Measurements from ENCODE around the gene DDIAS.
"Not testable (repeated sequence)": the region's sequence is repeated elsewhere in the genome, so short reads cannot be mapped to it uniquely, and the experiment has no call there.

Gene DDIAS, protein sequence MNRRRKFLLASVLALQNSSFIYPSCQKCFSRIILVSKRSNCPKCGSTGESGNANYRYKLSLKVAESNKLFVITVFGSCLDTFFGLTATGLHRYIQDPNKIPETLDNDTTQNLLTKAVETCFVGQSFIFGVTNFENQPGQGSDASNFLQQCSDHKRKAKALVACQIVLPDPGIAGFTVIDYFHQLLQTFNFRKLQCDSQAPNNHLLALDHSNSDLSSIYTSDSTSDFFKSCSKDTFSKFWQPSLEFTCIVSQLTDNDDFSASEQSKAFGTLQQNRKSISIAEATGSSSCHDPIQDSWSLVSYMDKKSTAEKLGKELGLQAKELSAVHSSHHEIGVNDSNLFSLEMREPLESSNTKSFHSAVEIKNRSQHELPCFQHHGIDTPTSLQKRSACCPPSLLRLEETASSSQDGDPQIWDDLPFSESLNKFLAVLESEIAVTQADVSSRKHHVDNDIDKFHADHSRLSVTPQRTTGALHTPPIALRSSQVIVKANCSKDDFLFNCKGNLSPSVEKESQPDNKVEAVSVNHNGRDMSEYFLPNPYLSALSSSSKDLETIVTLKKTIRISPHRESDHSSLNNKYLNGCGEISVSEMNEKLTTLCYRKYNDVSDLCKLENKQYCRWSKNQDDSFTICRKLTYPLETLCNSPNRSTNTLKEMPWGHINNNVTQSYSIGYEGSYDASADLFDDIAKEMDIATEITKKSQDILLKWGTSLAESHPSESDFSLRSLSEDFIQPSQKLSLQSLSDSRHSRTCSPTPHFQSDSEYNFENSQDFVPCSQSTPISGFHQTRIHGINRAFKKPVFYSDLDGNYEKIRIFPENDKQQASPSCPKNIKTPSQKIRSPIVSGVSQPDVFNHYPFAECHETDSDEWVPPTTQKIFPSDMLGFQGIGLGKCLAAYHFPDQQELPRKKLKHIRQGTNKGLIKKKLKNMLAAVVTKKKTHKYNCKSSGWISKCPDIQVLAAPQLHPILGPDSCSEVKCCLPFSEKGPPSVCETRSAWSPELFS

DNA sequence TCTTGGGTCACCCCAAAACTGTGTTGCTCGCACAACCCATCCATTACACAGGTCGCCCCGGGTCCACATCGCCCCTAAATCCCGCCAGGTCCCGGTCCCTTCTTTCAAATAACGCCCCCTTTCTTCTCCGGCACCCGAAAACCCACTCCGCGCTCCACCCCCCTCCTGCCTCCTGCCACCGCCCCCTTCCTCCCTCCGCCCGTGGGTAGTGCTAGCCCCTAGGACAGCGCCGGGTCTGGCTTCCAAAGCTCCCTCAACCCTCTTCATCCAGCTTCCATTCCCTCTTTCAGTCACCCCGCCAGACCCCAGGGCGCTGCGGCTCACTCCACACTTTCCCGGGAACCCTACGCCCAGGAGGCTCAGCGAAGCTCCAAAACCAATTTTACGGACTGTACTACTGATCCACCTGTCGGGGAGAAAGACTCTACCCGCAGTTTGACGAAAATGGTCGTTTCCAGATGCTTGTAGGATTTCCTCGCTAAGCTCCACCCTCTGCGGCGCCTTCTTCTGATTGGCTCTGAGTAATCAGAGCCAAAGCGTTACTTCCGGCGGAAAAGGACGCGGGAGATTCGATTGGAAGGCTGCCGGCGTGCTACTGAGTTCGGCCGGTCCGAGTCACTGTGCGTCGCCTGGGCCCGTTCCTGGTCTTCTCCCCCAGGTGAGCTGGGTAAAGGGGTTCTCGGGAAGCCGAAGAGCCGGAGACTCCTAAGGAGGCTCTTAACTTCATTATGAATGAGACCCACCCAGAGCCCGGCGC, at the start of gene DDIAS:
TSS of gene DDIAS (plus strand) at position 572 of the 757 bp plus-strand sequence. CDS start 13,003 bp downstream, outside the sequence.
- Histone ChIP-seq H3K9me3 (ENCODE audit: control insufficient read depth, low read depth, low read length) (no peaks in the 10 kb centered on the region), H3K4me3 (ENCODE audit: low read length) (peak within 1 kb of the TSS; percentile 92), H3K4me1 (ENCODE audit: control insufficient read depth, low read depth, low read length) (peaks cover 15% of the 10 kb centered on the region), H3K27ac (ENCODE audit: low read length) (peak within 1 kb of the TSS; percentile 63), H3K36me3 (ENCODE audit: control insufficient read depth, low read depth, low read length) (no peaks in the 10 kb centered on the region), H3K9ac (ENCODE audit: low read length) (peak within 1 kb of the TSS; percentile 86), H3K27me3 (ENCODE audit: control insufficient read depth, insufficient read depth, low read length) (no peaks in the 10 kb centered on the region)

DNA sequence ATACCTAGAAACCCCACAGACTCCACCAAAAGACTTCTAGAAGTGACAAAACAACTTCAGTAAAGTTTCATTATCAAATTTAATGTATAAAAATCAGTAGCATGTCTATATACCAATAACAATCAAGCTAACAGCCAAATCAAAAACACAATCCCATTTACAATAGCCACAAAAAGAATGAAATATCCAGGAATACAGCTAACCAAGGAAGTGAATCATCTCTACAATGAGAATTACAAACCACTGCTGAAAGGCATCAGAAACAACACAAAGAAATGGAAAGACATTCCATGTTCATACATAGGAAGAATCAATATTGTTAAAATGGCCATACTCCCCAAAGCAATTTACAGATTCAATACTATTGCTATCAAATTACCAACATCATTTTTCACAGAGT, 47.3 kb upstream of the DDIAS start:
- no peak overlapping the region for H3K4me3 ChIP-seq (ENCODE audit: low read length)
- no peaks in the 10 kb centered on the region for H3K4me1 ChIP-seq (ENCODE audit: control insufficient read depth, low read depth, low read length)
- no peaks in the 10 kb centered on the region for H3K27me3 ChIP-seq (ENCODE audit: control insufficient read depth, insufficient read depth, low read length)
- H3K36me3 ChIP-seq (ENCODE audit: control insufficient read depth, low read depth, low read length), result no peaks in the 10 kb centered on the region
- no peak overlapping the region for H3K9ac ChIP-seq (ENCODE audit: low read length)
- no peaks in the 10 kb centered on the region for H3K9me3 ChIP-seq (ENCODE audit: control insufficient read depth, low read depth, low read length)
- H3K27ac ChIP-seq (ENCODE audit: low read length), result no peak overlapping the region

DNA sequence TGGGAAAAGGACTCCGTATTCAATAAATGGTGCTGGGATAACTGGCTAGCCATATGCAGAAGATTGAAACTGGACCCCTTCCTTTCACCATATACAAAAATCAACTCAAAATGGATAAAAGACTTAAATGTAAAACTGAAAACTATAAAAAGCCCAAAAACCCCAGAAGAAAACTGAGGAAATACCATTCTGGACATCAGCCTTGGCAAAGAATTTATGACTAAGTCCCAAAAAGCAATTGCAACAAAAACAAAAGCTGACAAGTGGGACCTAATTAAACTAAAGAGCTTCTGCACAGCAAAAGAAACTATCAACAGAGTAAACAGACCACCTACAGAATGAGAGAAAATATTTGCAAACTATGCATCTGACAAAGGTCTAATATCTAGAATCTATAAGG, 46.6 kb upstream of the DDIAS start:
- H3K27me3 ChIP-seq (ENCODE audit: control insufficient read depth, insufficient read depth, low read length); H3K9me3 ChIP-seq (ENCODE audit: control insufficient read depth, low read depth, low read length); H3K9ac ChIP-seq (ENCODE audit: low read length); H3K4me1 ChIP-seq (ENCODE audit: control insufficient read depth, low read depth, low read length); H3K4me3 ChIP-seq (ENCODE audit: low read length); H3K36me3 ChIP-seq (ENCODE audit: control insufficient read depth, low read depth, low read length); H3K27ac ChIP-seq (ENCODE audit: low read length): not testable (repeated sequence)

DNA sequence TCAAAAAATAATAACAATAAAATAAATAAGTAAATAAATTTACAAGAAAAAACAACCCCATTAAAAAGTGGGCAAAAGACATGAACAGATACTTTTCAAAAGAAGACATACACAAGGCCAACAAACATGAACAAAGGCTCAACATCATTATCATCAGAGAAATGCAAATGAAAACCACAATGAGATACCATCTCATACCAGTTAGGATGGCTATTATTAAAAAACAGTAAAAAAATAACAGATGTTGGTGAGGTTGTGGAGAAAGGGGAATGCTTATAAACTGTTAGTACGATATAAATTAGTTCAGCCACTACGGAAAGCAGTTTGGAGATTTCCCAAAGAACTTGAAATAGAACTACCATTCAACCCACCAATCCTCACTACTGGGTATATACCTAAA, 45.9 kb upstream of the DDIAS start:
- Histone ChIP-seq H3K27me3 (ENCODE audit: control insufficient read depth, insufficient read depth, low read length) (no peaks in the 10 kb centered on the region), H3K4me3 (ENCODE audit: low read length) (no peak overlapping the region), H3K9me3 (ENCODE audit: control insufficient read depth, low read depth, low read length) (no peaks in the 10 kb centered on the region), H3K9ac (ENCODE audit: low read length) (no peak overlapping the region), H3K4me1 (ENCODE audit: control insufficient read depth, low read depth, low read length) (no peaks in the 10 kb centered on the region), H3K27ac (ENCODE audit: low read length) (no peak overlapping the region), H3K36me3 (ENCODE audit: control insufficient read depth, low read depth, low read length) (no peaks in the 10 kb centered on the region)

DNA sequence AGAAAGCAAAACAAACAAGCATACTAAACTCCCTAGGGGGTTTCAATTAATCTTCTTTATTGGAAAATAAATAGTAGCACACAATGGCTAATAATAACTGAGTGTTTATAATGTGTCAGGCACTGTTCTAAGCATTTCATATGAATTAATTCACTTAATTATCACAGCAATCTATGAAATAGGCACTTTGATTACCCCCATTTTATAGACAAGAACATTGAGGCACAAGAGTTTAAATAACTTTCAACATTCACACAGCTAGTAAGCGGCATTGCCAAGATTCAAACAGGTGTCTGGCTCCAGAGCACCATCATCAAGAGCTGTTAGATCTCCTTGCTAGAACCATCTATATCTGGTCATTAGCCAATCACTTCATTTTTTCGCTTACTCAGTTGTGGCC, 44.4 kb upstream of the DDIAS start:
- no peaks in the 10 kb centered on the region for H3K9me3 ChIP-seq (ENCODE audit: control insufficient read depth, low read depth, low read length)
- no peak overlapping the region for H3K27ac ChIP-seq (ENCODE audit: low read length)
- H3K27me3 ChIP-seq (ENCODE audit: control insufficient read depth, insufficient read depth, low read length), result no peaks in the 10 kb centered on the region
- no peaks in the 10 kb centered on the region for H3K4me1 ChIP-seq (ENCODE audit: control insufficient read depth, low read depth, low read length)
- no peak overlapping the region for H3K9ac ChIP-seq (ENCODE audit: low read length)
- no peak overlapping the region for H3K4me3 ChIP-seq (ENCODE audit: low read length)
- H3K36me3 ChIP-seq (ENCODE audit: control insufficient read depth, low read depth, low read length), result no peaks in the 10 kb centered on the region

DNA sequence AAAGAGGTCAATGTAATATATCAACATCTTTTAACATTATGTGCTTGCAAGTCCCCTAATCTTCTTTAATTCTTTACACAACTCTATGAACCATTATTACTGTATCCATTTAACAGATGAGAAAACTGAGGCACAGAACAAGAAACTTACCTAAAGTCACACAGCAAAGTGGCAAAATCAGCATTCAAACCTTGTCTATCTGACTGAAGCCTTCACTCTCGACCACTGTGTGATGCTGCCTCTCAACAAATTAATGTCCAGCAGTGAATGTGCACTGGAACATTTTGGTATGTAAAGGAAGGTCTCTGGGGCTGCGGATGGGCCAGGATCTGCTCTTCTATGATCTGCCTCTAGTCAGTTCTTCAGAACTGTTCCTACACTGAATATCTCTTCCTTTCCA, 43.4 kb upstream of the DDIAS start:
- Histone ChIP-seq H3K4me3 (ENCODE audit: low read length) (no peak overlapping the region), H3K36me3 (ENCODE audit: control insufficient read depth, low read depth, low read length) (no peaks in the 10 kb centered on the region), H3K4me1 (ENCODE audit: control insufficient read depth, low read depth, low read length) (no peaks in the 10 kb centered on the region), H3K27ac (ENCODE audit: low read length) (no peak overlapping the region), H3K9me3 (ENCODE audit: control insufficient read depth, low read depth, low read length) (no peaks in the 10 kb centered on the region), H3K27me3 (ENCODE audit: control insufficient read depth, insufficient read depth, low read length) (no peaks in the 10 kb centered on the region), H3K9ac (ENCODE audit: low read length) (no peak overlapping the region)

DNA sequence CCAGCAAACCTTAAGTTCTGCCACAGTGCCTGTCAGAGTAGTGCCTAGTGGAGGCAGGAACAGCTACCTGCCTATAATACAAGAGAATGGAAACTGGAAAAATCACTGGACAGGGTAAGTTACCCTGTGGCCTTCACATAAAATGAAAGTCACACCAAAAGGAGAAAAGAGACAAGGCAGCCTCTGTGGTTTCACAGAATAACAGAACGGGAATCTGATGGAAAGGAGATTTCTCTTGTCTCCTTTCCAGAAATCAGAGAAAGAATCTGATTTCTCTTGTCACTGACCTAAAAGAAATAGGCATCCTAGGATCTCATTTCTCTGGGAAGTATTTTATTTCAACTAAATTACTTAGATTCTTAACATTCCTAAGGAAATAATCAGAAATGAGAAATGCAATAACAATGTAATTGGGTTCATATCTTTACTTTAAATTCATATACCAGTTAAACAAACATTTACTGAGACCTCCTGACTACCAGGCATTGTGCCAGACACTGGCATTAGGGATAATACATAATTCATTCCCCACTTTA, 42.9 kb upstream of the DDIAS start:
- Histone ChIP-seq H3K27me3 (ENCODE audit: control insufficient read depth, insufficient read depth, low read length) (no peaks in the 10 kb centered on the region), H3K4me1 (ENCODE audit: control insufficient read depth, low read depth, low read length) (no peaks in the 10 kb centered on the region), H3K36me3 (ENCODE audit: control insufficient read depth, low read depth, low read length) (no peaks in the 10 kb centered on the region), H3K9me3 (ENCODE audit: control insufficient read depth, low read depth, low read length) (no peaks in the 10 kb centered on the region), H3K27ac (ENCODE audit: low read length) (no peak overlapping the region), H3K4me3 (ENCODE audit: low read length) (no peak overlapping the region), H3K9ac (ENCODE audit: low read length) (no peak overlapping the region)

DNA sequence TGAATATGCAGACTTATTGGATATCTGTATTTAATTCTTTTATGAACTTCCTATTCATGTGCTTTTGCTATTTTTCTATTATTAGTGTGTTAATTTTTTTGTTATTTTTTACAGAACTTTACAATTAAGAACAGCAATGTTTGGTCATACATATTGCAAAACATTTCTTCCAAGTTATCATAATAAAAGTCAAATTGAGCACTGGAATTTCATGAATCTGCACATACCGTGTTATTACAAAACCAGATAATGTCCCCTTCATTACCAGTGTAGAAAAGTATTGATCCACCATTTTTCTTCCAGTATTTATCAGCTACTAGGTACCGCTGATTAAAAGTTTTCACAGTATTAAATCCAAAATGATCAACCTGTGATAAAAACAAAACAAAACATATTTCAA, 41.8 kb upstream of the DDIAS start:
- no peaks in the 10 kb centered on the region for H3K27me3 ChIP-seq (ENCODE audit: control insufficient read depth, insufficient read depth, low read length)
- no peaks in the 10 kb centered on the region for H3K36me3 ChIP-seq (ENCODE audit: control insufficient read depth, low read depth, low read length)
- H3K4me3 ChIP-seq (ENCODE audit: low read length), result no peak overlapping the region
- no peak overlapping the region for H3K27ac ChIP-seq (ENCODE audit: low read length)
- H3K9me3 ChIP-seq (ENCODE audit: control insufficient read depth, low read depth, low read length), result no peaks in the 10 kb centered on the region
- H3K4me1 ChIP-seq (ENCODE audit: control insufficient read depth, low read depth, low read length), result peaks cover 2% of the 10 kb centered on the region
- H3K9ac ChIP-seq (ENCODE audit: low read length), result no peak overlapping the region

DNA sequence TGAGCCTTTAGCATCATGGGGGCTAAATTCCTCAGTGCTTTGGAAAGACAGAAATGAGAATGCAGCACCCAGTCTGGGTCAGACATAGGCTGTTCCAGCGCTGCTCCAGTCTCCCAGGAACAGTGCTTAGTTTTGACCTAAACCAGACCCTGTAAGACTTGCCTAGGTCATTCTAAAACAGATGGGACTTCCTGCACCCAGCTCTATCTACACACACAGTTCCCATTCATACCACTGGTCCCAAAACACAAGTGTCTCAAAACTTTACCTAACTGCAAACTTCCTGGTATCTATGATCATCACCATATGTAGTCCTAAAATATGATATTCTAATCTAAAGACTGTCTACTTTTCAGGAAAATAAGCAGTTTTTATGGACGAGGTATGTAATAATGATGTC, 39.2 kb upstream of the DDIAS start:
- Histone ChIP-seq H3K27me3 (ENCODE audit: control insufficient read depth, insufficient read depth, low read length) (no peaks in the 10 kb centered on the region), H3K4me1 (ENCODE audit: control insufficient read depth, low read depth, low read length) (peaks cover 2% of the 10 kb centered on the region), H3K9ac (ENCODE audit: low read length) (no peak overlapping the region), H3K27ac (ENCODE audit: low read length) (no peak overlapping the region), H3K4me3 (ENCODE audit: low read length) (no peak overlapping the region), H3K9me3 (ENCODE audit: control insufficient read depth, low read depth, low read length) (no peaks in the 10 kb centered on the region), H3K36me3 (ENCODE audit: control insufficient read depth, low read depth, low read length) (no peaks in the 10 kb centered on the region)

DNA sequence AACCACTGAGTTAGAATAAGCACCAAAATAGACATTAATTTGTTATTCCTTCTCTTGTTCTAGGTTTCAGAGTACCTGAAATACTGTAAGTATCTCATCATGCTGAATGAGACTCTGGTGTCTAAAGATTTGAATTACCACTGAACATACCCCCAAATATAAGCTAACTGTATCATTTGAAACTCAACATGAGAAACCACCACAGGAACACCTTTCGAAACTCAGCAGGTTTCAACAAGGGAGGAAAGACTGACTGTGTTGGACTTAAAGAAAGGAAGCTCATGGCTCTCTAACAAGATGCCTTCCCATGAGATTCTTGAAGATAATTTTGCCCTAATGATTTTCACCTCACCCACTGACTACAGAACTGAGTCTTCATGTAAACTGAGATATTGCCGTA, 38.3 kb upstream of the DDIAS start:
- H3K27ac ChIP-seq (ENCODE audit: low read length), result no peak overlapping the region
- no peaks in the 10 kb centered on the region for H3K27me3 ChIP-seq (ENCODE audit: control insufficient read depth, insufficient read depth, low read length)
- no peaks in the 10 kb centered on the region for H3K36me3 ChIP-seq (ENCODE audit: control insufficient read depth, low read depth, low read length)
- H3K4me1 ChIP-seq (ENCODE audit: control insufficient read depth, low read depth, low read length), result peaks cover 2% of the 10 kb centered on the region
- H3K4me3 ChIP-seq (ENCODE audit: low read length), result no peak overlapping the region
- H3K9me3 ChIP-seq (ENCODE audit: control insufficient read depth, low read depth, low read length), result no peaks in the 10 kb centered on the region
- no peak overlapping the region for H3K9ac ChIP-seq (ENCODE audit: low read length)

DNA sequence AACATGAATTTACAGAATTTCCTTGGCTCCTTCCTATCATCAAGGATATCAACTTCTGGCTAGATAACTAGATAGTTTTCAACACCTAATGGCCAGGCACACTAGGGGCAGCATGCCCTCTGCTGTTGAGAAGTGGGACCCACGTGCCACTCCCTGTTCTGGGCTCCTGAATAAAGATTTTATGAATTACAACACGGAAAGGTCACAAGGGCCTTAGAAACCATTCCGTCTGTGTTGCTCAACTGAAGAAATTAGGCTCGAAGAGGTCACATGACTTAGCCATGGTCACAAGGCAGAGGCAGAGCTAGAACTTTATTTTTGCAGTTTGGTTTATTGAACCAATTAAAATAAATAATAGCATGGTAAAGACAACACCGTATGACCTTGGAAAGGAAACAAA, 37.3 kb upstream of the DDIAS start:
- Histone ChIP-seq H3K9me3 (ENCODE audit: control insufficient read depth, low read depth, low read length) (no peaks in the 10 kb centered on the region), H3K27ac (ENCODE audit: low read length) (no peak overlapping the region), H3K9ac (ENCODE audit: low read length) (peak overlapping the region; percentile 6), H3K4me1 (ENCODE audit: control insufficient read depth, low read depth, low read length) (peaks cover 2% of the 10 kb centered on the region), H3K4me3 (ENCODE audit: low read length) (no peak overlapping the region), H3K27me3 (ENCODE audit: control insufficient read depth, insufficient read depth, low read length) (no peaks in the 10 kb centered on the region), H3K36me3 (ENCODE audit: control insufficient read depth, low read depth, low read length) (no peaks in the 10 kb centered on the region)
